GM23248 (cell line): ENCODE measurements around the gene PRODH2. TPM values are rescaled to one million over a fixed set of nuclear protein-coding genes. Genes with fewer than 3 reads are reported as not detected.

Experiments used
- DNase-seq: peaks from one replicate; pipeline ENCODE4 v3.0.0-alpha.2; 2015
- H2AFZ ChIP-seq: fragments of 200-600 bp; sonication (generic); 2 replicates; pipeline ENCODE4 v1.6.1; 2016; ENCODE audit warnings: antibody characterized with exemption
- H3F3A ChIP-seq: fragments of 200-600 bp; sonication (generic); 2 replicates; pipeline ENCODE4 v1.6.1; 2016; ENCODE audit warnings: mild to moderate bottlenecking, antibody characterized with exemption, mixed run types; ENCODE audit not compliant: insufficient read depth
- H3K27ac ChIP-seq: fragments of 200-600 bp; sonication (generic); 2 replicates; pipeline ENCODE4 v1.5.1; 2016; ENCODE audit warnings: mild to moderate bottlenecking
- H3K27me3 ChIP-seq: fragments of 200-600 bp; sonication (generic); replicated peaks from 2 replicates; pipeline ENCODE4 v1.6.1; 2016; ENCODE audit warnings: mild to moderate bottlenecking; ENCODE audit not compliant: insufficient read depth
- H3K36me3 ChIP-seq: fragments of 200-600 bp; sonication (generic); 2 replicates; pipeline ENCODE4 v1.6.1; 2016; ENCODE audit warnings: low read depth, mild to moderate bottlenecking
- H3K4me1 ChIP-seq: fragments of 200-600 bp; sonication (generic); 2 replicates; pipeline ENCODE4 v1.6.1; 2016; ENCODE audit warnings: mild to moderate bottlenecking; ENCODE audit not compliant: insufficient read depth
- H3K4me2 ChIP-seq: fragments of 200-600 bp; sonication (generic); one replicate; pipeline ENCODE4 v1.6.1; 2016; ENCODE audit warnings: mild to moderate bottlenecking; ENCODE audit not compliant: unreplicated experiment
- H3K4me3 ChIP-seq: fragments of 200-600 bp; sonication (generic); 2 replicates; pipeline ENCODE4 v1.5.1; 2016; ENCODE audit warnings: mild to moderate bottlenecking
- H3K79me2 ChIP-seq: fragments of 200-600 bp; sonication (generic); 2 replicates; pipeline ENCODE4 v1.6.1; 2016; ENCODE audit warnings: mild to moderate bottlenecking; ENCODE audit not compliant: insufficient read depth
- H3K9ac ChIP-seq: fragments of 200-600 bp; sonication (generic); 2 replicates; pipeline ENCODE4 v1.6.1; 2016; ENCODE audit warnings: mild to moderate bottlenecking
- H3K9me2 ChIP-seq: fragments of 200-600 bp; sonication (generic); 2 replicates; pipeline ENCODE4 v1.6.1; 2016; ENCODE audit warnings: mixed run types, mild to moderate bottlenecking, moderate library complexity; ENCODE audit not compliant: insufficient read depth
- H3K9me3 ChIP-seq: fragments of 200-600 bp; sonication (generic); one replicate; pipeline ENCODE4 v1.6.1; 2017; ENCODE audit warnings: low read depth
- H4K20me1 ChIP-seq: fragments of 200-600 bp; sonication (generic); 2 replicates; pipeline ENCODE4 v1.6.0; 2016; ENCODE audit not compliant: insufficient read depth
- EZH2 ChIP-seq: fragments of 200-600 bp; sonication (generic); IDR thresholded peaks from 2 replicates; pipeline ENCODE4 v1.6.1; 2018; ENCODE audit warnings: antibody characterized with exemption, mild to moderate bottlenecking; ENCODE audit not compliant: insufficient read depth, poor library complexity, severe bottlenecking
- EZH2phosphoT487 ChIP-seq: fragments of 200-600 bp; sonication (generic); IDR thresholded peaks from 2 replicates; pipeline ENCODE4 v1.6.1; 2018; ENCODE audit warnings: antibody characterized with exemption, moderate library complexity, mild to moderate bottlenecking, low read depth; ENCODE audit not compliant: insufficient read depth
- WGBS, 2 experiments: methylation state at CpG; one replicate each; pipeline ENCODE4 v1.1.6; 2015 to 2017; ENCODE audit warnings: low lambda C conversion rate in 2 of 2, low coverage in 1 of 2; ENCODE audit errors: missing lambda C conversion rate in 2 of 2; 5-methylcytosine and 5-hydroxymethylcytosine counted together
- in situ Hi-C: fragments of 300-500 bp; cut with MboI; formaldehyde crosslinking; loops from 2 replicates; pipeline ENCODE4 v1.15.0; 2020
- polyA plus RNA-seq: library from polyadenylated mRNA; unstranded; fragments of >200 nt; fragmentation: Nextera tagmentation; extraction: Ambion mirVana; gene quantifications from 2 replicates; pipeline ENCODE4 v1.2.1, GENCODE V29; 2016
- total RNA-seq: library from RNA; depleted of rRNA; stranded (reverse); fragments of >200 nt; shearing (Covaris generic); gene quantifications from 2 replicates; pipeline ENCODE4 v1.2.3, GENCODE V29; 2014; rRNA removed

PRODH2 gene, protein sequence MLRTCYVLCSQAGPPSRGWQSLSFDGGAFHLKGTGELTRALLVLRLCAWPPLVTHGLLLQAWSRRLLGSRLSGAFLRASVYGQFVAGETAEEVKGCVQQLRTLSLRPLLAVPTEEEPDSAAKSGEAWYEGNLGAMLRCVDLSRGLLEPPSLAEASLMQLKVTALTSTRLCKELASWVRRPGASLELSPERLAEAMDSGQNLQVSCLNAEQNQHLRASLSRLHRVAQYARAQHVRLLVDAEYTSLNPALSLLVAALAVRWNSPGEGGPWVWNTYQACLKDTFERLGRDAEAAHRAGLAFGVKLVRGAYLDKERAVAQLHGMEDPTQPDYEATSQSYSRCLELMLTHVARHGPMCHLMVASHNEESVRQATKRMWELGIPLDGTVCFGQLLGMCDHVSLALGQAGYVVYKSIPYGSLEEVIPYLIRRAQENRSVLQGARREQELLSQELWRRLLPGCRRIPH
- not detected in 2 replicates for total RNA-seq
- not detected in 2 replicates for polyA plus RNA-seq

- Histone ChIP-seq H3K4me2 (no peak within 1 kb of the TSS), H3K9me3 (no peaks in the 10 kb centered on the region), H3K4me3 (no peak within 1 kb of the TSS), H3K36me3 (no peaks in the 10 kb centered on the region), H3K79me2 (no peaks in the 10 kb centered on the region), H3K4me1 (no peaks in the 10 kb centered on the region), H3F3A (no peaks in the 10 kb centered on the region), H4K20me1 (no peaks in the 10 kb centered on the region), H3K9me2 (no peaks in the 10 kb centered on the region), H3K27me3 (peaks cover 12% of the 10 kb centered on the region; the same call in 1 of the 2 replicates), H2AFZ (no peak within 1 kb of the TSS), H3K27ac (no peak within 1 kb of the TSS), H3K9ac (no peak within 1 kb of the TSS)
- in situ Hi-C loops: no loop called here
- no peak for TF ChIP-seq EZH2phosphoT487
- no peak for TF ChIP-seq EZH2
- no peak for DNase-seq
- WGBS, 2 experiments: 49 to 54% methylated on average over 22 to 25 of the region's 26 CpGs
Observed at GRCh38 chr19:35812220-35813042, at the start of gene PRODH2. Gene PRODH2 (minus strand): TSS chr19:35812845. CDS start chr19:35812805, 40 bp downstream.

DNA sequence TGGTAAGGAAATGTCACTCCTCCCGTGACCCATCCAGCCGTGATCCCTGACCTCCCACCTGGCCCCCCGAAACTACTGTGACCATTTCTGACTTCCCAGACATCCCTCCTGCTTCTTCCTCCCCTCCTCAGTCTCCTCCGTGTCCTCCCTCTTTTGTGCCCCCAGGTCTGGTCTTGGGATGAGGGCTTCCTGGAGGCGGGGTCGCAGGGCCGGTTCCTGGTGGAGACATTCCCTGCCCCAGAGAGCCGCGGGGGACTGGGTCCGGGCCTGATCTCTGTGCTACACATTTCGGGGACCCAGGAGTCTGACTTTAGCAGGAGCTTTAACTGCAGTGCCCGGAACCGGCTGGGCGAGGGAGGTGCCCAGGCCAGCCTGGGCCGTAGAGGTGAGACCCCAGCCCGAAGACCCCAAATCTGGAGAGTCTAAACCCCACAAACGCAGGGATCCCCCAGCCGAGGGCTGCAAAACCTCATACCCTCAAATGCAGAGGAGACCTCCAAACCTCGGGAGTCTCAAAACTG lies 49.1 kb upstream of the PRODH2 start:
- Histone ChIP-seq H4K20me1 (no peaks in the 10 kb centered on the region), H3F3A (no peaks in the 10 kb centered on the region), H3K79me2 (no peaks in the 10 kb centered on the region), H3K9me2 (no peaks in the 10 kb centered on the region), H3K4me3 (no peak overlapping the region), H3K9ac (no peak overlapping the region), H3K36me3 (no peaks in the 10 kb centered on the region), H3K4me2 (no peak overlapping the region), H3K27ac (no peak overlapping the region), H3K9me3 (no peaks in the 10 kb centered on the region), H3K27me3 (peaks cover 46% of the 10 kb centered on the region), H2AFZ (no peak overlapping the region), H3K4me1 (no peaks in the 10 kb centered on the region)
- no peak for DNase-seq
- TF ChIP-seq EZH2: no peak
- TF ChIP-seq EZH2phosphoT487: no peak
- 17 to 20% methylated on average over 19 of the region's 19 CpGs for WGBS, 2 experiments
- in situ Hi-C loops: no loop called here

- Histone ChIP-seq H3F3A (no peaks in the 10 kb centered on the region), H3K4me3 (no peak overlapping the region), H3K79me2 (no peaks in the 10 kb centered on the region), H3K9ac (no peak overlapping the region), H3K9me2 (no peaks in the 10 kb centered on the region), H2AFZ (no peak overlapping the region), H3K27me3 (peaks cover 52% of the 10 kb centered on the region), H3K9me3 (no peaks in the 10 kb centered on the region), H3K36me3 (no peaks in the 10 kb centered on the region), H4K20me1 (no peaks in the 10 kb centered on the region), H3K4me2 (no peak overlapping the region), H3K27ac (no peak overlapping the region), H3K4me1 (no peaks in the 10 kb centered on the region)
- 14 to 18% methylated on average over 44 to 49 of the region's 55 CpGs for WGBS, 2 experiments
- DNase-seq: no peak
- in situ Hi-C loops: no loop called here
- TF ChIP-seq EZH2 (peak; percentile 35), EZH2phosphoT487 (no peak)
Observed at GRCh38 chr19:35860818-35861639, 48.4 kb upstream of the PRODH2 start.

- Histone ChIP-seq H3K27ac (no peak overlapping the region), H3K36me3 (no peaks in the 10 kb centered on the region), H3K9me3 (no peaks in the 10 kb centered on the region), H3K4me2 (no peak overlapping the region), H3F3A (no peaks in the 10 kb centered on the region), H3K4me1 (no peaks in the 10 kb centered on the region), H3K9me2 (no peaks in the 10 kb centered on the region), H3K4me3 (no peak overlapping the region), H3K9ac (no peak overlapping the region), H3K27me3 (peaks cover 57% of the 10 kb centered on the region), H3K79me2 (no peaks in the 10 kb centered on the region), H4K20me1 (no peaks in the 10 kb centered on the region), H2AFZ (no peak overlapping the region)
- 17% methylated on average over 18 to 24 of the region's 24 CpGs for WGBS, 2 experiments
- in situ Hi-C loops: no loop called here
- DNase-seq: no peak
- no peak for TF ChIP-seq EZH2phosphoT487
- no peak for TF ChIP-seq EZH2
Observed at GRCh38 chr19:35860436-35860817, 47.8 kb upstream of the PRODH2 start.
